SU-DHL-6 (cell line): ENCODE data around the gene KRT36.

ENCODE experiments used
- CTCF ChIP-seq: fragments of 200-600 bp; sonication (generic); IDR thresholded peaks from one replicate; pipeline ENCODE4 v1.5.1; 2017; ENCODE audit warnings: antibody characterized with exemption, mild to moderate bottlenecking, low read length, moderate library complexity; ENCODE audit not compliant: insufficient read depth, poor library complexity, severe bottlenecking
- EZH2phosphoT487 ChIP-seq: fragments of 200-600 bp; sonication (generic), shearing (Covaris generic); conservative IDR thresholded peaks from 2 replicates; pipeline ENCODE4 v1.6.1; 2018; ENCODE audit warnings: mild to moderate bottlenecking, antibody characterized with exemption, low read length, moderate library complexity, mixed read lengths

- TF ChIP-seq CTCF (no peak), EZH2phosphoT487 (no peak)
These were observed 52.5 kb downstream of the KRT36 start for GRCh38 chr17:41437254-41437653.
